Peyer's patch (tissue), 4 donors: ENCODE data around the gene DCHS2. TPM values are rescaled to one million over a fixed set of nuclear protein-coding genes. Genes with fewer than 3 reads are reported as not detected.

Experiments
- DNase-seq, 3 donors: peaks; one replicate each; pipeline ENCODE4 v3.0.0-alpha.2; 2017 to 2019
- H3K27ac ChIP-seq, 4 donors: fragments of 200-600 bp; sonication (generic); one replicate each; pipeline ENCODE4 v1.5.1; 2016 to 2019
- H3K27me3 ChIP-seq, 2 donors: fragments of 200-600 bp; sonication (generic); one replicate each; pipeline ENCODE4 v1.5.1; 2019
- H3K36me3 ChIP-seq, 3 donors: fragments of 200-600 bp; sonication (generic); one replicate each; pipeline ENCODE4 v1.5.1; 2016 to 2019
- H3K4me1 ChIP-seq, 4 donors: fragments of 200-600 bp; sonication (generic); one replicate each; pipeline ENCODE4 v1.5.1; 2016 to 2019
- H3K4me3 ChIP-seq, 4 donors: fragments of 200-600 bp; sonication (generic); 1 replicate in 3 of 4; 2 replicates in 1 of 4; pipeline ENCODE4 v1.5.1; 2016 to 2019; ENCODE audit warnings: mild to moderate bottlenecking in 1 of 4
- H3K9me3 ChIP-seq, 4 donors: fragments of 200-600 bp; sonication (generic); one replicate each; pipeline ENCODE4 v1.5.1; 2016 to 2019; ENCODE audit warnings: mild to moderate bottlenecking in 1 of 4
- POLR2A ChIP-seq, 2 donors: fragments of 450-650 bp; IDR thresholded peaks; one replicate each; pipeline ENCODE4 v1.5.1; 2017; ENCODE audit warnings: antibody characterized with exemption in 2 of 2, mild to moderate bottlenecking in 2 of 2, moderate library complexity in 2 of 2
- total RNA-seq, 4 donors: library from RNA; depleted of rRNA; stranded (reverse); fragments of >200 nt; gene quantifications; one replicate each; pipeline ENCODE4 v1.1.0, GENCODE V29; 2016
- TF ChIP-seq, protein P1 (sequence below), 6 experiments: fragments of 450-650 bp in 4 of 6; fragments of 200-600 bp in 2 of 6; sonication (generic) in 1 of 6; IDR thresholded peaks; one replicate each; pipeline ENCODE4 v1.5.1; 2017 to 2019; ENCODE audit warnings: antibody characterized with exemption in 6 of 6, mild to moderate bottlenecking in 3 of 6, moderate library complexity in 1 of 6

Gene DCHS2
- total RNA-seq, 4 donors from 2014 or later = 0.28 to 0.88 (median 0.67) TPM; not detected in 1

DNA sequence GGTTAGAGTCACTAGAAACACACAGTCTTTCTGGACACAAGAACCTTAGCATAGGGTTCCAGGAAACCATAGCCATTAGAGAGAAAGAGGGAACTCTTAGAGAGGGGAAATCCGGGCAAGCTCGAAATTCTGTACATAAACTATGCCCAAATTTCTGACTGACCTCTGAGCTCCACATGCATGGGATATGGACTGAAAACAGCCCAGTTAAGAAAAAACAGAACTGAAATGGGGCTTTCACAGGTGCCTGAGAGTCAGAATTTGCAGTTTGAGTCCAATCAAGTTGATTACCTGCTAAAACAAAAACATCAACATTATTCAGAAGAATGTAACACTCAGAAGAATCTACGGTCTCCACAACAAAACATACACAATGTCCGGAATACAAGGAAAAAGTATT is 13.1 kb downstream of the DCHS2 start:
- Histone ChIP-seq H3K9me3 (no peaks in the 10 kb centered on the region), H3K27ac (no peak overlapping the region), H3K36me3 (no peaks in the 10 kb centered on the region), H3K4me3 (no peak overlapping the region), H3K27me3 (no peaks in the 10 kb centered on the region), H3K4me1 (no peaks in the 10 kb centered on the region)
- DNase-seq = no peak
- TF ChIP-seq POLR2A (IDR thresholded peaks at IDR 0.05) = no peak
- TF ChIP-seq, protein P1, sequence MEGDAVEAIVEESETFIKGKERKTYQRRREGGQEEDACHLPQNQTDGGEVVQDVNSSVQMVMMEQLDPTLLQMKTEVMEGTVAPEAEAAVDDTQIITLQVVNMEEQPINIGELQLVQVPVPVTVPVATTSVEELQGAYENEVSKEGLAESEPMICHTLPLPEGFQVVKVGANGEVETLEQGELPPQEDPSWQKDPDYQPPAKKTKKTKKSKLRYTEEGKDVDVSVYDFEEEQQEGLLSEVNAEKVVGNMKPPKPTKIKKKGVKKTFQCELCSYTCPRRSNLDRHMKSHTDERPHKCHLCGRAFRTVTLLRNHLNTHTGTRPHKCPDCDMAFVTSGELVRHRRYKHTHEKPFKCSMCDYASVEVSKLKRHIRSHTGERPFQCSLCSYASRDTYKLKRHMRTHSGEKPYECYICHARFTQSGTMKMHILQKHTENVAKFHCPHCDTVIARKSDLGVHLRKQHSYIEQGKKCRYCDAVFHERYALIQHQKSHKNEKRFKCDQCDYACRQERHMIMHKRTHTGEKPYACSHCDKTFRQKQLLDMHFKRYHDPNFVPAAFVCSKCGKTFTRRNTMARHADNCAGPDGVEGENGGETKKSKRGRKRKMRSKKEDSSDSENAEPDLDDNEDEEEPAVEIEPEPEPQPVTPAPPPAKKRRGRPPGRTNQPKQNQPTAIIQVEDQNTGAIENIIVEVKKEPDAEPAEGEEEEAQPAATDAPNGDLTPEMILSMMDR (IDR thresholded peaks at IDR 0.05) = no peak

DNA sequence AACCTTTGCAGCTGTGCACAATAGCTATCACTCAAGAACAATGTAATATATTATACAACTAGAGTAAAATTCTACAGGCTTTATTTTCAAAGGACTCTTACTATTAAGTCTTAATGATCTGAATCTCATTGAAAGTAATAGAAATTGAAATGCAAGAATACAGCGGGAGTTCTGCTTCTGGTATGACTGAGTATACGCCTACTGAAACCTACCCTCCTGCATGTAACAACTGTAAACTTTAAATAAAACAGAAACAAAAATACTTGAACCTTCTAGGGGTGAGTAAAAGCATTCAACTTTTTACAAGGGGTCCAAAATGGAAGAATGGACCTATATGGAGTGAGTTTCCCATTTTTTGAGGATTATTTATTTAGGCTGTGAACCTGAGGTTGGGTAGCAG is 13.5 kb downstream of the DCHS2 start:
- H3K9me3 ChIP-seq = no peaks in the 10 kb centered on the region
- no peaks in the 10 kb centered on the region for H3K27me3 ChIP-seq
- no peak for DNase-seq
- H3K4me3 ChIP-seq = no peak overlapping the region
- no peak for TF ChIP-seq POLR2A (IDR thresholded peaks at IDR 0.05)
- TF ChIP-seq, protein P1 (IDR thresholded peaks at IDR 0.05) = no peak
- H3K27ac ChIP-seq = no peak overlapping the region
- no peaks in the 10 kb centered on the region for H3K36me3 ChIP-seq
- no peaks in the 10 kb centered on the region for H3K4me1 ChIP-seq

DNA sequence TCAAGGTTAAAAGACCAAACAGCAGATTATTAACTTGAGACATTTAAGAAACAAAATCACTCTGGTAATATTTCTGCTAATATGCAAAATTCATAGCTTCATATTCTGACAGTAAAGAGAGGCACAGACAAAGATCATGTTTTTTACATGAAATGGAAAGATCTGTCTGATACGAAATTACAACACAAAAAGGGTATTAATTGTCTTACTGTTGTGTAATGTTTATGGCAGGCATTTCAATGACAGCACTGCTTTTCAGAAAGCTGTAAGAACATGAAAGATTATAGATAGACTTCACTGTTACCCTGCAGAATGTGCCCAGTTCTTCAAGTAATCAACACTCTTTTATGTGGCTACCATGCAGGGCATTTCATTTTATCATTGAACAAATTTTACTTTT is 15.4 kb downstream of the DCHS2 start:
- H3K9me3 ChIP-seq = no peaks in the 10 kb centered on the region
- no peak overlapping the region for H3K27ac ChIP-seq
- DNase-seq = no peak
- H3K4me3 ChIP-seq = no peak overlapping the region
- H3K4me1 ChIP-seq = no peaks in the 10 kb centered on the region
- TF ChIP-seq, protein P1 (IDR thresholded peaks at IDR 0.05) = no peak
- TF ChIP-seq POLR2A (IDR thresholded peaks at IDR 0.05) = no peak
- no peaks in the 10 kb centered on the region for H3K27me3 ChIP-seq
- no peaks in the 10 kb centered on the region for H3K36me3 ChIP-seq

DNA sequence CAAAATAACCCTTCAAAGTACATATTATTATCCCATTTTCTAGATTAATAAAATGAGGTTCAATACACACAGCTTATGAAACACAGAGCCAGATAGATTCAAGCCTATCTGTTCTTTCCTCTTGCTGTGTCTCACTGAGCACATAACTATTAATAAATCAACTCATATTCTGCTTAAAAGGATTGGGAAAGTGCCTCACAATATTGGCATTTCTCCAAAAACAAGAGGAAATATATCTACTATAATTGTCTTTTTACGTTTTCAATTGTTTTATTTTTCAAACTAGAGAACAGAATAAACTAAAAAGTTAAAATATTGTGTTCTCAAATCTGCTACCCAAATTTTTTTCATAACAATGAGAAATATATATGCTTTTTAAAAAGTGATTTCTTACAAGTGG is 15.8 kb downstream of the DCHS2 start:
- Histone ChIP-seq H3K27me3 (no peaks in the 10 kb centered on the region), H3K36me3 (no peaks in the 10 kb centered on the region), H3K27ac (no peak overlapping the region), H3K4me1 (no peaks in the 10 kb centered on the region), H3K9me3 (no peaks in the 10 kb centered on the region), H3K4me3 (no peak overlapping the region)
- DNase-seq = no peak
- TF ChIP-seq, protein P1 (IDR thresholded peaks at IDR 0.05) = no peak
- TF ChIP-seq POLR2A (IDR thresholded peaks at IDR 0.05) = no peak

DNA sequence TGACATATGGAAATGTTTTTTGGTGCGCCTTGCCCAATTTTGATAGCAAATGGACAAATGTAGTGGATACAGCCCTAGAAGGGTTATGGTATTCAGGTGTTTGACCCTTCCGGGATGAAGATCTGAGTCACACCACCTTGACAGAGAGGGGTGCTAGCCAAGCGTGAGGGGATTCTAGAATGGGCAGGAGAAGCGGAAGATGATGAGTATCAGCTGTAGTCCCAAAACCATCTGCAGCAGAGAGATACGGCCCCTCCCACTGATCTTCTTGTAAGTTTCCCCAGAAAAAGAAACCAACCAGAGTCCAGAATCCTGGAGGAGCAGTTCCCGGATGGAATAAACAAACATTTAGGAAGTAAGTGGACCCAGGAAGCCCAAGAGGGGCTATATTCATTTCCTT is 18.1 kb downstream of the DCHS2 start:
- no peak for TF ChIP-seq POLR2A (IDR thresholded peaks at IDR 0.05)
- TF ChIP-seq, protein P1 (IDR thresholded peaks at IDR 0.05) = no peak
- DNase-seq = no peak
- H3K9me3 ChIP-seq = no peaks in the 10 kb centered on the region
- H3K36me3 ChIP-seq = no peaks in the 10 kb centered on the region
- H3K4me1 ChIP-seq = no peaks in the 10 kb centered on the region
- H3K27me3 ChIP-seq = no peaks in the 10 kb centered on the region
- no peak overlapping the region for H3K4me3 ChIP-seq
- no peak overlapping the region for H3K27ac ChIP-seq

DNA sequence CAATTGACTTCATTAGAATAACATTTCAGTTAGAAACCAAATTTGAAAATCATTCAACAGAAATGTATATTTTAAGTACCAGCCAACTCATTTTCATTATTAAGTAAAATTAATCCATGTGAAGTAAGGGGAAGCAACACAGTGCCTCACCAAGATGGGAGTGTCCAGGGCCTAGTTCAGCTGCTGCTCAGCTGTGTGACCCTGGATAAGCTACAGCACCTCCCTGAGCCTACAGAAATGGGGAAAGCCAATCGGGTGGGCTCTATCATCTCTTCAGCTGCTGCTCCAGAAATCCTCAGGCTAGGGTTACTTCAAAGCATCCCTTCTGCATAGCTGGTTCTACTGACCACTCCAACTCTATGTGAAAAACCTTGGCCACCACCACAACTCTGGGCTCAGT is 18.7 kb downstream of the DCHS2 start:
- no peak overlapping the region for H3K4me3 ChIP-seq
- no peaks in the 10 kb centered on the region for H3K36me3 ChIP-seq
- no peaks in the 10 kb centered on the region for H3K9me3 ChIP-seq
- DNase-seq = no peak
- H3K27ac ChIP-seq = no peak overlapping the region
- TF ChIP-seq, protein P1 (IDR thresholded peaks at IDR 0.05) = no peak
- TF ChIP-seq POLR2A (IDR thresholded peaks at IDR 0.05) = no peak
- H3K4me1 ChIP-seq = no peaks in the 10 kb centered on the region
- H3K27me3 ChIP-seq = no peaks in the 10 kb centered on the region
